ENCODE data around the gene USH2A.

The USH2A gene

DNA sequence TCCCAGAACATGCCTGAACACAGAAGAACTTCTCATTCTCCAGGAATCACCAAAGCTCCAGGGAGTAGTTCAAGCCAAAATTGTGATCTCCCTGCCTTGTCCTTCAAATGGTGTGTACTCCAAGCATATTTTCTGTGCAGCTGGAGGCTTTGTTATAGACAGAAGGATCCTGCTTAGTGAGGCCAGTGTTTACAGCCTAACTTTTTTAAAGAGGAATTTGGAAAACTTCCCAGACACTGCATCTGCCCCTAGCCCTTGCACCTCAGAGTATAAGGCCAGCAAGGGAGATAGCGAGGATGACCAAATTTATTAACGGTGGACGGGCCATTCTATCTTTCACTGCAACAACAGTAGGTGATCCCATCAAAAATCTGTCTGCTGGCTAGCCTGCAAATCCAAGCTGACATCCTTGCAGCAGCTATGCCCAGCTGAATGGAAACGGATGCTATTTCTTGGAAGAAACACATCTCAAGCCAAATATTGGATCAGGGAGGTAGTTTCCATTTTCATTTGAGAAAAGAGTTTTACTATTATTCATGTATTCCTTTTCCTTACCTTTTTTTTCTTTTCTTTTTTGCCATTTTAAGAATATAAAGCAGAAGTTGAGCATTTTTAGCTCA, 249.8 kb downstream of the USH2A start:
- Histone ChIP-seq H3K9ac (ENCODE audit: low read depth, low read length) (no peak overlapping the region), H3K27ac (ENCODE audit: low read length) (no peak overlapping the region), H3K4me1 (ENCODE audit: insufficient read depth, low read length) (no peaks in the 10 kb centered on the region), H3K9me3 (ENCODE audit: insufficient read depth, low read length, severe bottlenecking) (no peaks in the 10 kb centered on the region), H3K36me3 (ENCODE audit: insufficient read depth, low read length) (no peaks in the 10 kb centered on the region), H4K20me1 (ENCODE audit: insufficient read depth, low read length) (no peaks in the 10 kb centered on the region), H3K27me3 (ENCODE audit: insufficient read depth, low read length, poor library complexity) (no peaks in the 10 kb centered on the region), H3K79me2 (ENCODE audit: insufficient read depth, low read length) (no peaks in the 10 kb centered on the region), H2AFZ (ENCODE audit: low read depth, low read length) (no peak overlapping the region), H3K4me3 (ENCODE audit: low read depth in 1 of 2, low read length in 2 of 2) (no peak overlapping the region), H3K4me2 (ENCODE audit: insufficient read depth, low read length) (no peak overlapping the region)
- no peak for TF ChIP-seq EZH2 (IDR thresholded peaks at IDR 0.05; ENCODE audit: borderline replicate concordance, low read depth, low read length, severe bottlenecking)
- TF ChIP-seq, protein P1, sequence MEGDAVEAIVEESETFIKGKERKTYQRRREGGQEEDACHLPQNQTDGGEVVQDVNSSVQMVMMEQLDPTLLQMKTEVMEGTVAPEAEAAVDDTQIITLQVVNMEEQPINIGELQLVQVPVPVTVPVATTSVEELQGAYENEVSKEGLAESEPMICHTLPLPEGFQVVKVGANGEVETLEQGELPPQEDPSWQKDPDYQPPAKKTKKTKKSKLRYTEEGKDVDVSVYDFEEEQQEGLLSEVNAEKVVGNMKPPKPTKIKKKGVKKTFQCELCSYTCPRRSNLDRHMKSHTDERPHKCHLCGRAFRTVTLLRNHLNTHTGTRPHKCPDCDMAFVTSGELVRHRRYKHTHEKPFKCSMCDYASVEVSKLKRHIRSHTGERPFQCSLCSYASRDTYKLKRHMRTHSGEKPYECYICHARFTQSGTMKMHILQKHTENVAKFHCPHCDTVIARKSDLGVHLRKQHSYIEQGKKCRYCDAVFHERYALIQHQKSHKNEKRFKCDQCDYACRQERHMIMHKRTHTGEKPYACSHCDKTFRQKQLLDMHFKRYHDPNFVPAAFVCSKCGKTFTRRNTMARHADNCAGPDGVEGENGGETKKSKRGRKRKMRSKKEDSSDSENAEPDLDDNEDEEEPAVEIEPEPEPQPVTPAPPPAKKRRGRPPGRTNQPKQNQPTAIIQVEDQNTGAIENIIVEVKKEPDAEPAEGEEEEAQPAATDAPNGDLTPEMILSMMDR (IDR thresholded peaks at IDR 0.05; ENCODE audit: borderline replicate concordance, extremely low read depth, low read length, poor library complexity, severe bottlenecking): no peak
- ATAC-seq (ENCODE audit: insufficient read depth, low read depth): no peak
- no peak for DNase-seq

DNA sequence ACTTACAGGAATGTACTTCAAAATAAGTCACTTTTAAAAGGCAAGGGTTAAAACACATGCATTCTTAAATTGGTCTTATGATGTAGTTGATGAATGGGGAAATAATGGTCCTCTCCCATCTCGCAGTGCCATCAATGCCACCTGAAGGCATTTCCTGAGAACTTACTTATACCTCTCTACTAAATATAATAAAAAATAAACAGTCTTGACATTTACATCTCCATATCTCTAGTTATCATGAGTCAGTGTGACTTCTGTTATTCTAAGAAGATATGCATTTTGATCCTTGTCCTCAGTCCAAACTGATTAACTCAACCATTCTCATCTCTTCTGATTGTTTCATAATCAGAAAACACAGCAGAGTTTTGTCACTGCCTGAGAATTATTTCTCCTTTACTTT, 253.9 kb downstream of the USH2A start:
- TF ChIP-seq, protein P1 (IDR thresholded peaks at IDR 0.05; ENCODE audit: borderline replicate concordance, extremely low read depth, low read length, poor library complexity, severe bottlenecking): no peak
- TF ChIP-seq EZH2 (IDR thresholded peaks at IDR 0.05; ENCODE audit: borderline replicate concordance, low read depth, low read length, severe bottlenecking): no peak
- H3K79me2 ChIP-seq (ENCODE audit: insufficient read depth, low read length): no peaks in the 10 kb centered on the region
- DNase-seq: no peak
- H3K27me3 ChIP-seq (ENCODE audit: insufficient read depth, low read length, poor library complexity): no peaks in the 10 kb centered on the region
- ATAC-seq (ENCODE audit: insufficient read depth, low read depth): no peak
- no peak overlapping the region for H3K4me2 ChIP-seq (ENCODE audit: insufficient read depth, low read length)
- no peaks in the 10 kb centered on the region for H4K20me1 ChIP-seq (ENCODE audit: insufficient read depth, low read length)
- no peak overlapping the region for H3K9ac ChIP-seq (ENCODE audit: low read depth, low read length)
- no peak overlapping the region for H2AFZ ChIP-seq (ENCODE audit: low read depth, low read length)
- H3K9me3 ChIP-seq (ENCODE audit: insufficient read depth, low read length, severe bottlenecking): no peaks in the 10 kb centered on the region
- no peaks in the 10 kb centered on the region for H3K36me3 ChIP-seq (ENCODE audit: insufficient read depth, low read length)
- no peak overlapping the region for H3K27ac ChIP-seq (ENCODE audit: low read length)
- H3K4me3 ChIP-seq (ENCODE audit: low read depth in 1 of 2, low read length in 2 of 2): no peak overlapping the region
- H3K4me1 ChIP-seq (ENCODE audit: insufficient read depth, low read length): no peaks in the 10 kb centered on the region

DNA sequence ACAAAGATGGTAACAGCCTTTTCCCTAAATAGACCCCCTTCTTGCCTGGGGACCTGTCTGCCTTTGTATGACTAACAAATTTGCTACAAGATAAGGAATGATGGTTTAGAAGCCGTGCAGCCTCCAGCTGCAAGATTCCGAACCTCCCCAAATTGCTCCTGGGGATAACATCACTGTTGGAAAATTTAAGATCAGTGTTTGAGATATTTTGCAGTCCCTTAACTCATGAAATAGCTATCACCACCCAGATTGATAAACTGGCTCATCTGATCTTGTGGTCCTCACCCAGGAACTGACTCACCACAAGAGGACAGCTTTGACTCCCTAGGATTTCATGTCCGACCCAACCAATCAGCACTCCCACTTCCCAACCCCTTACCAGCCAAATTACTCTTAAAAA, 254.7 kb downstream of the USH2A start:
- Histone ChIP-seq H3K9ac (ENCODE audit: low read depth, low read length) (no peak overlapping the region), H3K4me2 (ENCODE audit: insufficient read depth, low read length) (no peak overlapping the region), H3K4me1 (ENCODE audit: insufficient read depth, low read length) (no peaks in the 10 kb centered on the region), H3K27ac (ENCODE audit: low read length) (no peak overlapping the region), H3K4me3 (ENCODE audit: low read depth in 1 of 2, low read length in 2 of 2) (no peak overlapping the region), H3K9me3 (ENCODE audit: insufficient read depth, low read length, severe bottlenecking) (no peaks in the 10 kb centered on the region), H3K79me2 (ENCODE audit: insufficient read depth, low read length) (no peaks in the 10 kb centered on the region), H3K27me3 (ENCODE audit: insufficient read depth, low read length, poor library complexity) (no peaks in the 10 kb centered on the region), H2AFZ (ENCODE audit: low read depth, low read length) (no peak overlapping the region), H4K20me1 (ENCODE audit: insufficient read depth, low read length) (no peaks in the 10 kb centered on the region), H3K36me3 (ENCODE audit: insufficient read depth, low read length) (no peaks in the 10 kb centered on the region)
- ATAC-seq (ENCODE audit: insufficient read depth, low read depth) (no peak), DNase-seq (no peak)
- no peak for TF ChIP-seq EZH2 (IDR thresholded peaks at IDR 0.05; ENCODE audit: borderline replicate concordance, low read depth, low read length, severe bottlenecking)
- TF ChIP-seq, protein P1 (IDR thresholded peaks at IDR 0.05; ENCODE audit: borderline replicate concordance, extremely low read depth, low read length, poor library complexity, severe bottlenecking): no peak

Measured in DND-41 (cell line).